K562 (cell line): ENCODE results near the gene TRPV5. TPM values are rescaled to one million over a fixed set of nuclear protein-coding genes. Genes with fewer than 3 reads are reported as not detected.
A peak's percentile ranks its signal among the peaks of the same experiment; 100 is the strongest.

Experiments used
- ATAC-seq: fragments of 200-7000 bp; cut with Tn5 transposase; 3 replicates; pipeline ENCODE4 v1.9.1; 2020; ENCODE audit warnings: moderate library complexity
- BruUV-seq: library from RNA; stranded (reverse); fragments of 400-500 nt; replicated peaks from 2 replicates; lab custom pipeline; 2021; lab: Mats Ljungman, UMichigan
- CTCF ChIA-PET: fragments of 300-600 bp; formaldehyde crosslinking; extraction: SDS; loops from one replicate; lab custom pipeline; 2021; ENCODE audit warnings: low intra/inter-chr PET ratio; lab: Yijun Ruan, JAX
- POLR2A ChIA-PET: fragments of 300-600, 350-650 bp; sonication (Branson Sonifier 250); formaldehyde crosslinking; extraction: SDS; loops from one replicate; lab custom pipeline; 2021; ENCODE audit warnings: antibody characterized with exemption, inconsistent platforms; lab: Yijun Ruan, JAX
- DNase-seq, 4 experiments: peaks; one replicate each; pipeline versions ENCODE4 v3.0.0 to v3.0.0-alpha.2; 2011 to 2018; ENCODE audit warnings: low spot score in 3 of 4, mixed read lengths in 3 of 4; ENCODE audit errors: extremely low read depth in 1 of 4
- FAIRE-seq: peaks from 2 replicates; lab custom pipeline; 2011; peaks lifted over from hg19 to GRCh38; lab: Jason Lieb, UNC
- H2AFZ ChIP-seq: 2 replicates; pipeline ENCODE4 v1.6.0; 2011; ENCODE audit warnings: low read depth, low read length, control low read depth, inconsistent platforms
- H3K27ac ChIP-seq: fragments of 200-600 bp; 3 replicates; pipeline ENCODE4 v1.8.0; 2011; ENCODE audit warnings: low read depth, mild to moderate bottlenecking, control low read depth, inconsistent platforms, low read length, moderate library complexity, mixed read lengths; ENCODE audit errors: extremely low read depth
- H3K27me3 ChIP-seq, 2 experiments: fragments of 300-600 bp in 1 of 2; 2 replicates in 1 of 2; 3 replicates in 1 of 2; pipeline versions ENCODE4 v1.6.0 to v1.8.0; 2011; ENCODE audit warnings: inconsistent platforms in 2 of 2, low read length in 2 of 2, mild to moderate bottlenecking in 1 of 2, mixed read lengths in 1 of 2, moderate library complexity in 1 of 2; ENCODE audit not compliant: control insufficient read depth in 2 of 2, insufficient read depth in 2 of 2
- H3K36me3 ChIP-seq: fragments of 300-600 bp; 3 replicates; pipeline ENCODE4 v1.8.0; 2011; ENCODE audit warnings: mild to moderate bottlenecking, low read length, inconsistent platforms; ENCODE audit not compliant: control insufficient read depth, insufficient read depth
- H3K4me1 ChIP-seq, 2 experiments: fragments of 200-600 bp in 1 of 2; replicated peaks in 1 of 2; 2 replicates in 1 of 2; 3 replicates in 1 of 2; pipeline versions ENCODE4 v1.5.1 to v1.8.0; 2011; ENCODE audit warnings: inconsistent platforms in 2 of 2, low read length in 2 of 2, mild to moderate bottlenecking in 1 of 2, mixed read lengths in 1 of 2, moderate library complexity in 1 of 2; ENCODE audit not compliant: control insufficient read depth in 2 of 2, insufficient read depth in 2 of 2
- H3K4me2 ChIP-seq: 2 replicates; pipeline ENCODE4 v1.6.1; 2011; ENCODE audit warnings: low read length, control low read depth, inconsistent platforms, mixed read lengths; ENCODE audit not compliant: insufficient read depth
- H3K4me3 ChIP-seq: fragments of 200-600 bp; sonication (generic), shearing (Covaris generic); 2 replicates; pipeline ENCODE4 v1.5.1; 2016; ENCODE audit warnings: control low read depth, inconsistent platforms
- H3K79me2 ChIP-seq: fragments of 200-600 bp; 3 replicates; pipeline ENCODE4 v1.8.0; 2011; ENCODE audit warnings: low read length, inconsistent platforms; ENCODE audit not compliant: control insufficient read depth, insufficient read depth
- H3K9ac ChIP-seq, 2 experiments: 2 replicates each; pipeline versions ENCODE4 v1.6.0 to v1.6.1; 2011; ENCODE audit warnings: low read depth in 2 of 2, low read length in 2 of 2, control low read depth in 1 of 2, inconsistent platforms in 1 of 2, mild to moderate bottlenecking in 1 of 2, mixed read lengths in 1 of 2; ENCODE audit not compliant: insufficient read depth in 1 of 2
- H3K9me1 ChIP-seq: one replicate; pipeline ENCODE4 v1.6.0; 2011; ENCODE audit warnings: inconsistent platforms, mild to moderate bottlenecking, low read length, moderate library complexity; ENCODE audit not compliant: control insufficient read depth, insufficient read depth
- H3K9me3 ChIP-seq: replicated peaks from 2 replicates; pipeline ENCODE4 v1.5.1; 2011; ENCODE audit warnings: low read depth, low read length, inconsistent platforms; ENCODE audit not compliant: control insufficient read depth, insufficient read depth
- H4K20me1 ChIP-seq: replicated peaks from 2 replicates; pipeline ENCODE4 v1.6.1; 2011; ENCODE audit warnings: low read length, inconsistent platforms, mixed read lengths; ENCODE audit not compliant: control insufficient read depth, insufficient read depth
- CREM ChIP-seq: IDR thresholded peaks from 2 replicates; pipeline ENCODE4 v1.6.1; 2014; ENCODE audit warnings: antibody characterized with exemption, low read depth
- CTCF ChIP-seq, 3 experiments: IDR thresholded peaks in 2 of 3; conservative IDR thresholded peaks in 1 of 3; 2 replicates each; pipeline ENCODE4 v1.5.1; 2011 to 2012; ENCODE audit warnings: low read length in 3 of 3, mild to moderate bottlenecking in 3 of 3, control low read depth in 2 of 3, improper control_type of control experiment in 1 of 3, inconsistent platforms in 1 of 3, low read depth in 1 of 3, mixed read lengths in 1 of 3, moderate library complexity in 1 of 3; ENCODE audit not compliant: insufficient read depth in 2 of 3
- MEF2D ChIP-seq: conservative IDR thresholded peaks from 2 replicates; pipeline ENCODE4 v1.6.1; 2016; ENCODE audit warnings: low read depth, missing genetic modification characterization, missing compliant biosample characterization
- MYNN ChIP-seq, 2 experiments: sonication (generic); formaldehyde crosslinking in 1 of 2; IDR thresholded peaks; 2 replicates each; pipeline versions ENCODE4 v1.5.0 to v1.6.1; 2016 to 2020; ENCODE audit warnings: antibody characterized with exemption in 1 of 2, missing genetic modification reagents in 1 of 2
- POU5F1 ChIP-seq: fragments of 150-350 bp; IDR thresholded peaks from 2 replicates; pipeline ENCODE4 v1.6.1; 2014; ENCODE audit warnings: borderline replicate concordance, low read length, low read depth, mild to moderate bottlenecking; ENCODE audit not compliant: partially characterized antibody
- RAD21 ChIP-seq, 2 experiments: fragments of 250-450 bp in 1 of 2; fragments of 450-650 bp in 1 of 2; sonication (Bioruptor Pico) in 1 of 2; formaldehyde crosslinking in 1 of 2; IDR thresholded peaks in 1 of 2; conservative IDR thresholded peaks in 1 of 2; 2 replicates each; pipeline versions ENCODE4 v1.4.0 to v1.8.0; 2020 to 2022; ENCODE audit warnings: mild to moderate bottlenecking in 2 of 2, moderate library complexity in 1 of 2
- WGBS: fragments of 100-300 bp; shearing (Covaris generic); methylation state at CpG from one replicate; pipeline ENCODE4 v1.1.6; 2016; ENCODE audit warnings: low coverage, mixed read lengths; ENCODE audit not compliant: insufficient coverage; ENCODE audit errors: missing lambda C conversion rate; 5-methylcytosine and 5-hydroxymethylcytosine counted together
- in situ Hi-C: fragments of 300-500 bp; cut with MboI; formaldehyde crosslinking; loops from 4 replicates; pipeline ENCODE4 v1.15.0; 2018; ENCODE audit warnings: inconsistent platforms, mixed read lengths
- intact Hi-C: fragments of 100-400 bp; cut with micrococcal nuclease; formaldehyde crosslinking; loops from 2 replicates; pipeline ENCODE4 v1.14.2; 2022
- polyA plus RNA-seq, 8 experiments: library from polyadenylated mRNA; depleted of rRNA in 4 of 8; stranded (reverse) in 5 of 8; unstranded in 3 of 8; fragments of >200 nt; fragmentation: Nextera tagmentation in 2 of 8; fragmentation: Illumina TruSeq in 1 of 8; extraction: Ambion mirVana in 2 of 8; extraction: Trizol in 1 of 8; gene quantifications; 2 replicates each; pipeline versions ENCODE4 v1.2.1 to v1.2.3, GENCODE V29; 2011 to 2014; ENCODE audit warnings: inconsistent platforms in 1 of 8, missing spikeins in 1 of 8
- total RNA-seq, 7 experiments: library from RNA; depleted of rRNA in 6 of 7; stranded (reverse); fragments of >200 nt in 6 of 7; fragmentation: Illumina TruSeq in 2 of 7; extraction: Trizol in 2 of 7; gene quantifications; 2 replicates each; pipeline versions ENCODE4 v1.2.1 to v1.2.3, GENCODE V29; 2011 to 2021; ENCODE audit warnings: low replicate concordance in 1 of 7
- TF ChIP-seq, protein P1 (sequence below): sonication (generic); formaldehyde crosslinking; IDR thresholded peaks from 2 replicates; pipeline ENCODE4 v1.8.0; 2022; ENCODE audit warnings: mild to moderate bottlenecking, missing genetic modification reagents
- TF ChIP-seq, protein P2 (sequence below): sonication (generic); formaldehyde crosslinking; IDR thresholded peaks from 2 replicates; pipeline ENCODE4 v1.8.1; 2022; ENCODE audit warnings: missing genetic modification reagents

The TRPV5 gene
- total and polyA plus RNA-seq, 9 of the 15 experiments (the other 6 are each of a cell fraction or from before 2014, with no cell fraction given): not detected

DNA sequence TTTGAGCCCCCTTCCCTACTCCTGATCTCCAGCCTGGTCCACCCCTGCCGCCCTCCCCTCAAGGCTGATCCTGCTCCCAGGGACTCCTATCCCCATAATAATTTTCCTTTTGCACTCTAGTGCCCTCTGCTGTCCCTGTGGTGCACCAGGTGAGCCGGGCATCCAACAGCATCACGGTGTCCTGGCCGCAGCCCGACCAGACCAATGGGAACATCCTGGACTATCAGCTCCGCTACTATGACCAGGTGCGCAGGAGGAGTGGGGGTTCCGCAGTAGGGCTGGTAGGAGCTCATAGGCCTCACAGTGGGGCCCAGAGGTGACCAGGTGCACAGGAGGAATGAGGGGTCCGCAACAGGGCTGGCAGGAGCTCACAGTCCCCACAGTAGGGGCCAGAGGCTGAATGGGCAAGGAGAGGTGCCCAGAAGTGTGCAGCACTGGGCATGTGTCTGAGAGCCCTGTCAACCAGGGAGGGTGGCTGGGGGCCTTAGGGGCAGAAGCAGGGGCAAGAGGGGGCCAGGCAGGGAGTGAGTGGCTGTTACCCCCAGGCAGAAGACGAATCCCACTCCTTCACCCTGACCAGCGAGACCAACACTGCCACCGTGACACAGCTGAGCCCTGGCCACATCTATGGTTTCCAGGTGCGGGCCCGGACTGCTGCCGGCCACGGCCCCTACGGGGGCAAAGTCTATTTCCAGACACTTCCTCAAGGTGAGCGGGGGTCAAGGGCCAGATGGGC is 67.0 kb downstream of the TRPV5 start:
- H3K4me1 ChIP-seq: peaks cover 0 to 30% of the 10 kb centered on the region in 2 experiments; a peak in 1 of 5 replicates
- ATAC-seq (peak; percentile 87), FAIRE-seq (peak; percentile 76), DNase-seq (peak; percentile 70 to 78 (median 75))
- POLR2A ChIA-PET: no interaction called here
- in situ Hi-C loops: no loop called here
- H3K9me1 ChIP-seq: no peaks in the 10 kb centered on the region
- no peak overlapping the region for H2AFZ ChIP-seq
- H3K9me3 ChIP-seq: no peaks in the 10 kb centered on the region
- intact Hi-C loops: loop anchor here (1.0 kb wide), 2 partner anchors 12 to 262 kb away; no protein-coding TSS in a partner anchor
- H3K27me3 ChIP-seq: peaks cover 11 to 64% of the 10 kb centered on the region in 2 experiments; a peak in 4 of 5 replicates
- no peak overlapping the region for H3K27ac ChIP-seq
- BruUV-seq: no TSS peak
- CTCF ChIA-PET: interaction anchor here (0.5 to 2.0 kb wide), 3 partner anchors 12 to 55 kb away, joined by 3 to 15 read pairs (median 3); partner anchors contain the start of gene EPHB6
- no peak overlapping the region for H3K4me2 ChIP-seq
- WGBS: 17% methylated on average over 18 of the region's 18 CpGs
- no peaks in the 10 kb centered on the region for H3K36me3 ChIP-seq
- H3K9ac ChIP-seq: no peak overlapping the region
- no peak overlapping the region for H3K4me3 ChIP-seq
- H4K20me1 ChIP-seq: peaks cover 4% of the 10 kb centered on the region; the same call in 1 of the 2 replicates
- no peaks in the 10 kb centered on the region for H3K79me2 ChIP-seq
- TF ChIP-seq RAD21 (CRISPR knock-in tag; conservative IDR thresholded peaks at IDR 0.05 in 1 of 2, IDR thresholded peaks at IDR 0.05 in 1 of 2): peak; percentile 70 to 72
- TF ChIP-seq CTCF (IDR thresholded peaks at IDR 0.05 in 2 of 3, conservative IDR thresholded peaks at IDR 0.05 in 1 of 3; ENCODE audit: insufficient read depth in 2 of 3, low read depth in 1 of 3, low read length in 3 of 3): peak; percentile 82 to 88 (median 85)
- TF ChIP-seq, protein P1, sequence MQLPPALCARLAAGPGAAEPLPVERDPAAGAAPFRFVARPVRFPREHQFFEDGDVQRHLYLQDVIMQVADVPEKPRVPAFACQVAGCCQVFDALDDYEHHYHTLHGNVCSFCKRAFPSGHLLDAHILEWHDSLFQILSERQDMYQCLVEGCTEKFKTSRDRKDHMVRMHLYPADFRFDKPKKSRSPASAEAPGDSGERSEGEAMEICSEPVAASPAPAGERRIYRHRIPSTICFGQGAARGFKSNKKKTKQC (CRISPR knock-in tag): 0 out of 2 replicates have a peak, but pooled peaks have one; percentile 8
- 0 out of 2 replicates have a peak, but pooled peaks have one; percentile 8 for TF ChIP-seq CREM
- TF ChIP-seq, protein P2, sequence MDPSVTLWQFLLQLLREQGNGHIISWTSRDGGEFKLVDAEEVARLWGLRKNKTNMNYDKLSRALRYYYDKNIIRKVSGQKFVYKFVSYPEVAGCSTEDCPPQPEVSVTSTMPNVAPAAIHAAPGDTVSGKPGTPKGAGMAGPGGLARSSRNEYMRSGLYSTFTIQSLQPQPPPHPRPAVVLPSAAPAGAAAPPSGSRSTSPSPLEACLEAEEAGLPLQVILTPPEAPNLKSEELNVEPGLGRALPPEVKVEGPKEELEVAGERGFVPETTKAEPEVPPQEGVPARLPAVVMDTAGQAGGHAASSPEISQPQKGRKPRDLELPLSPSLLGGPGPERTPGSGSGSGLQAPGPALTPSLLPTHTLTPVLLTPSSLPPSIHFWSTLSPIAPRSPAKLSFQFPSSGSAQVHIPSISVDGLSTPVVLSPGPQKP (CRISPR knock-in tag): no peak; the same call in 1 of the 2 replicates
- TF ChIP-seq MEF2D (tag): no peak
- TF ChIP-seq POU5F1: no peak
- TF ChIP-seq MYNN (IDR thresholded peaks at IDR 0.05): 0 out of 2 replicates have a peak, but pooled peaks have one; percentile 21
- TF ChIP-seq MYNN (CRISPR knock-in tag; IDR thresholded peaks at IDR 0.05): no peak
